GM12878 (cell line): ENCODE results near the gene SLC41A1. TPM values are rescaled to one million over a fixed set of nuclear protein-coding genes. Genes with fewer than 3 reads are reported as not detected.

ENCODE experiments used
- BMI1 ChIP-seq: fragments of 450-650 bp; IDR thresholded peaks from 2 replicates; pipeline ENCODE4 v1.6.1; 2016; ENCODE audit warnings: mild to moderate bottlenecking, moderate library complexity, borderline replicate concordance
- CHD2 ChIP-seq: IDR thresholded peaks from 2 replicates; pipeline ENCODE4 v1.6.1; 2011; ENCODE audit warnings: low read depth, low read length, improper control_type of control experiment, borderline replicate concordance
- E2F8 ChIP-seq: fragments of 450-650 bp; IDR thresholded peaks from 2 replicates; pipeline ENCODE4 v1.6.1; 2018; ENCODE audit warnings: mild to moderate bottlenecking, low read depth, moderate library complexity; ENCODE audit not compliant: partially characterized antibody
- E4F1 ChIP-seq: fragments of 450-650 bp; IDR thresholded peaks from 2 replicates; pipeline ENCODE4 v1.6.1; 2018; ENCODE audit warnings: borderline replicate concordance, mild to moderate bottlenecking; ENCODE audit not compliant: partially characterized antibody
- EGR1 ChIP-seq, 2 experiments: IDR thresholded peaks; 1 replicate in 1 of 2; 2 replicates in 1 of 2; pipeline ENCODE4 v1.6.1; 2011 to 2012; ENCODE audit warnings: low read depth in 2 of 2, low read length in 2 of 2, borderline replicate concordance in 1 of 2, mild to moderate bottlenecking in 1 of 2, moderate library complexity in 1 of 2
- ETV6 ChIP-seq, 2 experiments: fragments of 450-650 bp in 1 of 2; IDR thresholded peaks in 1 of 2; conservative IDR thresholded peaks in 1 of 2; 2 replicates each; pipeline ENCODE4 v1.6.1; 2014; ENCODE audit warnings: antibody characterized with exemption in 1 of 2, borderline replicate concordance in 1 of 2, low read depth in 1 of 2, mild to moderate bottlenecking in 1 of 2, moderate library complexity in 1 of 2
- KAT2A ChIP-seq: conservative IDR thresholded peaks from 2 replicates; pipeline ENCODE4 v1.6.1; 2011; ENCODE audit warnings: low read depth, low read length; ENCODE audit not compliant: control insufficient read depth
- PRDM15 ChIP-seq: fragments of 450-650 bp; formaldehyde crosslinking; IDR thresholded peaks from 2 replicates; pipeline ENCODE4 v1.4.0; 2020; ENCODE audit warnings: mild to moderate bottlenecking, moderate library complexity
- SPI1 ChIP-seq: IDR thresholded peaks from 2 replicates; pipeline ENCODE4 v1.6.1; 2011; ENCODE audit warnings: low read depth, mild to moderate bottlenecking, low read length, moderate library complexity, borderline replicate concordance; ENCODE audit not compliant: insufficient read depth
- SREBF1 ChIP-seq: IDR thresholded peaks from 2 replicates; pipeline ENCODE4 v1.6.1; 2012; ENCODE audit warnings: mild to moderate bottlenecking, low read length
- SUZ12 ChIP-seq: fragments of 200-600 bp; sonication (generic); IDR thresholded peaks from one replicate; pipeline ENCODE4 v1.6.1; 2018; ENCODE audit warnings: antibody characterized with exemption, mild to moderate bottlenecking; ENCODE audit not compliant: unreplicated experiment
- YY1 ChIP-seq: IDR thresholded peaks from 2 replicates; pipeline ENCODE4 v1.6.1; 2011; ENCODE audit warnings: low read depth, mild to moderate bottlenecking, low read length
- ZNF24 ChIP-seq: fragments of 450-650 bp; IDR thresholded peaks from 2 replicates; pipeline ENCODE4 v1.6.1; 2017; ENCODE audit warnings: antibody characterized with exemption, mild to moderate bottlenecking
- ZSCAN29 ChIP-seq: fragments of 450-650 bp; IDR thresholded peaks from 2 replicates; pipeline ENCODE4 v1.6.1; 2017; ENCODE audit warnings: mild to moderate bottlenecking, moderate library complexity
- polyA plus RNA-seq, 11 experiments: library from polyadenylated mRNA; depleted of rRNA in 4 of 11; unstranded in 6 of 11; stranded (reverse) in 5 of 11; fragments of >200 nt; fragmentation: Nextera tagmentation in 4 of 11; fragmentation: Illumina TruSeq in 1 of 11; extraction: Ambion mirVana in 4 of 11; extraction: Trizol in 1 of 11; gene quantifications; 1 replicate in 1 of 11; 2 replicates in 10 of 11; pipeline versions ENCODE4 v1.2.1 to v1.2.3, GENCODE V29; 2011 to 2016; ENCODE audit warnings: inconsistent platforms in 2 of 11, missing spikeins in 2 of 11, low read depth in 1 of 11
- total RNA-seq, 4 experiments: library from RNA; depleted of rRNA in 3 of 4; stranded (reverse); fragments of >200 nt in 3 of 4; fragmentation: Illumina TruSeq in 1 of 4; extraction: Trizol in 1 of 4; gene quantifications; 2 replicates each; pipeline versions ENCODE4 v1.2.1 to v1.2.3, GENCODE V29; 2013 to 2021
- TF ChIP-seq, protein P1 (sequence below): fragments of 450-650 bp; IDR thresholded peaks from 2 replicates; pipeline ENCODE4 v1.6.1; 2017; ENCODE audit warnings: mild to moderate bottlenecking, moderate library complexity

SLC41A1 gene
- total and polyA plus RNA-seq, 10 of the 15 experiments (the other 5 are each of a cell fraction or from before 2014, with no cell fraction given) = 0.13 to 11.3 (median 0.42) TPM

GRCh38 chr1:205775015-205775716 is 37.8 kb downstream of the SLC41A1 start, which contains the start of gene RAB29 (continued):
- TF ChIP-seq E4F1 = no peak
- TF ChIP-seq SREBF1 = peak; percentile 83
- no peak for TF ChIP-seq BMI1
- peak in 1 of 2 experiments; percentile 35; a peak in 1 of 4 replicates for TF ChIP-seq ETV6 (conservative IDR thresholded peaks at IDR 0.05 in 1 of 2, IDR thresholded peaks at IDR 0.05 in 1 of 2; ENCODE audit: borderline replicate concordance in 1 of 2, low read depth in 1 of 2)
- TF ChIP-seq, protein P1, sequence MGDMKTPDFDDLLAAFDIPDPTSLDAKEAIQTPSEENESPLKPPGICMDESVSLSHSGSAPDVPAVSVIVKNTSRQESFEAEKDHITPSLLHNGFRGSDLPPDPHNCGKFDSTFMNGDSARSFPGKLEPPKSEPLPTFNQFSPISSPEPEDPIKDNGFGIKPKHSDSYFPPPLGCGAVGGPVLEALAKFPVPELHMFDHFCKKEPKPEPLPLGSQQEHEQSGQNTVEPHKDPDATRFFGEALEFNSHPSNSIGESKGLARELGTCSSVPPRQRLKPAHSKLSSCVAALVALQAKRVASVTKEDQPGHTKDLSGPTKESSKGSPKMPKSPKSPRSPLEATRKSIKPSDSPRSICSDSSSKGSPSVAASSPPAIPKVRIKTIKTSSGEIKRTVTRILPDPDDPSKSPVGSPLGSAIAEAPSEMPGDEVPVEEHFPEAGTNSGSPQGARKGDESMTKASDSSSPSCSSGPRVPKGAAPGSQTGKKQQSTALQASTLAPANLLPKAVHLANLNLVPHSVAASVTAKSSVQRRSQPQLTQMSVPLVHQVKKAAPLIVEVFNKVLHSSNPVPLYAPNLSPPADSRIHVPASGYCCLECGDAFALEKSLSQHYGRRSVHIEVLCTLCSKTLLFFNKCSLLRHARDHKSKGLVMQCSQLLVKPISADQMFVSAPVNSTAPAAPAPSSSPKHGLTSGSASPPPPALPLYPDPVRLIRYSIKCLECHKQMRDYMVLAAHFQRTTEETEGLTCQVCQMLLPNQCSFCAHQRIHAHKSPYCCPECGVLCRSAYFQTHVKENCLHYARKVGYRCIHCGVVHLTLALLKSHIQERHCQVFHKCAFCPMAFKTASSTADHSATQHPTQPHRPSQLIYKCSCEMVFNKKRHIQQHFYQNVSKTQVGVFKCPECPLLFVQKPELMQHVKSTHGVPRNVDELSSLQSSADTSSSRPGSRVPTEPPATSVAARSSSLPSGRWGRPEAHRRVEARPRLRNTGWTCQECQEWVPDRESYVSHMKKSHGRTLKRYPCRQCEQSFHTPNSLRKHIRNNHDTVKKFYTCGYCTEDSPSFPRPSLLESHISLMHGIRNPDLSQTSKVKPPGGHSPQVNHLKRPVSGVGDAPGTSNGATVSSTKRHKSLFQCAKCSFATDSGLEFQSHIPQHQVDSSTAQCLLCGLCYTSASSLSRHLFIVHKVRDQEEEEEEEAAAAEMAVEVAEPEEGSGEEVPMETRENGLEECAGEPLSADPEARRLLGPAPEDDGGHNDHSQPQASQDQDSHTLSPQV = no peak
- no peak for TF ChIP-seq YY1
- TF ChIP-seq E2F8 = peak; percentile 36
- no peak for TF ChIP-seq SUZ12
- peak; percentile 48 for TF ChIP-seq SPI1
- peak; percentile 79; the same call in 1 of the 2 replicates for TF ChIP-seq CHD2
- TF ChIP-seq PRDM15 (CRISPR knock-in tag) = no peak
- no peak for TF ChIP-seq ZSCAN29
- TF ChIP-seq ZNF24 = no peak
- no peak for TF ChIP-seq KAT2A
- TF ChIP-seq EGR1 (IDR thresholded peaks at IDR 0.05; ENCODE audit: borderline replicate concordance in 1 of 2, low read depth in 2 of 2, low read length in 2 of 2) = no peak
